Activated CD4-positive, alpha-beta T cell treated with anti-CD3 and anti-CD28 coated beads for 4 hours (primary cell): Measurements from ENCODE around the gene ACAA2.

Experiments
- DNase-seq, 2 donors: peaks; one replicate each; pipeline ENCODE4 v3.0.0-alpha.2; 2020

The ACAA2 gene

DNA sequence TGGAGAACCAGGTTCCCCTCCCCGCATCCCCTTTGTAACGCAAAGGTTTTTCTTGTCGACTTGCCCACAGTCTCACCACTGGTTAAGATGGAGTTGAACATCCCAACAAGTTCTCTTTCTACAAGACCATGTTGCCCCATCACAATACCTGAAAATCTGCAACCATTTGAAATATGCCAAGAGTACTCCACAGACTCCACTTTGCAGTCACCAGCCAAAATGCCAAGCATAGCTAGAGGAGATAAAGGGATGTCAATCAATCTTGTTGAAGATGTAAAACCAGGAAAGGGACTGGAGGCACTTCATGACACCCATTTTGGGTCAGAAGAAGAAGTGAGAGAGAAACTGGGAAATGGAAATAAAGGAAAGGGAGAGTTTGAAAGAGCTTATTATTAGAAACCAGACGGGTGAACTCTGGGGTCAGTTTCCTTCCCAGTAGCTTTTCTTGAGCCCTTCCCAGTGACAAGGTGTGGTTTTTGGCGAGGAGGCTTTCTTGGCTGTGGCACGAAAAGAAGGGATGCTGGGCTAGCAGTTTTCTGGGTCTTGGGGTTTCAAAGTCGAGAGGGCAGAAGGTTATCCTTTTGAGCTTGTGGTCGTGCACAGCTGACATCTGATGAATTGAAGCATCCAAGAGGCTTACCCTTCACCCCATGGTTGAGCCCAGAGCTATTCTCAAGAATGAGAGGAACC is 79.3 kb downstream of the ACAA2 start:
- no peak for DNase-seq

- no peak for DNase-seq
Measured at GRCh38 chr18:49733321-49733720, 80.0 kb downstream of the ACAA2 start.
